ENCODE results near the gene ASXL3. TPM values are rescaled to one million over a fixed set of nuclear protein-coding genes. Genes with fewer than 3 reads are reported as not detected.

ASXL3 gene
- total and polyA plus RNA-seq, 2 donors from 2014 or later, result 0.71 to 10.4 TPM

- H3K36me3 ChIP-seq (ENCODE audit: control insufficient read depth in 2 of 3, insufficient read depth in 3 of 3, low read length in 3 of 3), result no peaks in the 10 kb centered on the region
- H3K27ac ChIP-seq (ENCODE audit: low read depth in 2 of 2, low read length in 2 of 2), result no peak overlapping the region
- no peak overlapping the region for H3K4me3 ChIP-seq (ENCODE audit: low read length in 3 of 3)
- H3K9me3 ChIP-seq (ENCODE audit: control insufficient read depth in 2 of 3, insufficient read depth in 1 of 3, low read length in 3 of 3), result no peaks in the 10 kb centered on the region
- FAIRE-seq (no peak), DNase-seq (no peak)
- no peaks in the 10 kb centered on the region for H3K4me1 ChIP-seq (ENCODE audit: control insufficient read depth in 2 of 3, insufficient read depth in 2 of 3, low read depth in 1 of 3, low read length in 3 of 3)
- H3K27me3 ChIP-seq (ENCODE audit: control insufficient read depth, insufficient read depth, low read length), result no peaks in the 10 kb centered on the region
- TF ChIP-seq, protein P1, sequence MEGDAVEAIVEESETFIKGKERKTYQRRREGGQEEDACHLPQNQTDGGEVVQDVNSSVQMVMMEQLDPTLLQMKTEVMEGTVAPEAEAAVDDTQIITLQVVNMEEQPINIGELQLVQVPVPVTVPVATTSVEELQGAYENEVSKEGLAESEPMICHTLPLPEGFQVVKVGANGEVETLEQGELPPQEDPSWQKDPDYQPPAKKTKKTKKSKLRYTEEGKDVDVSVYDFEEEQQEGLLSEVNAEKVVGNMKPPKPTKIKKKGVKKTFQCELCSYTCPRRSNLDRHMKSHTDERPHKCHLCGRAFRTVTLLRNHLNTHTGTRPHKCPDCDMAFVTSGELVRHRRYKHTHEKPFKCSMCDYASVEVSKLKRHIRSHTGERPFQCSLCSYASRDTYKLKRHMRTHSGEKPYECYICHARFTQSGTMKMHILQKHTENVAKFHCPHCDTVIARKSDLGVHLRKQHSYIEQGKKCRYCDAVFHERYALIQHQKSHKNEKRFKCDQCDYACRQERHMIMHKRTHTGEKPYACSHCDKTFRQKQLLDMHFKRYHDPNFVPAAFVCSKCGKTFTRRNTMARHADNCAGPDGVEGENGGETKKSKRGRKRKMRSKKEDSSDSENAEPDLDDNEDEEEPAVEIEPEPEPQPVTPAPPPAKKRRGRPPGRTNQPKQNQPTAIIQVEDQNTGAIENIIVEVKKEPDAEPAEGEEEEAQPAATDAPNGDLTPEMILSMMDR (IDR thresholded peaks at IDR 0.05; ENCODE audit: borderline replicate concordance, extremely low read depth, insufficient read depth), result no peak
- intact Hi-C loops (cut with DNase I), result no loop called here
- no peak overlapping the region for H3K9ac ChIP-seq (ENCODE audit: low read length in 3 of 3)
These were observed 118.5 kb downstream of the ASXL3 start for GRCh38 chr18:33696332-33697162.

- Histone ChIP-seq H3K9ac (ENCODE audit: low read length in 3 of 3) (no peak overlapping the region), H3K4me1 (ENCODE audit: control insufficient read depth in 2 of 3, insufficient read depth in 2 of 3, low read depth in 1 of 3, low read length in 3 of 3) (no peaks in the 10 kb centered on the region), H3K27me3 (ENCODE audit: control insufficient read depth, insufficient read depth, low read length) (no peaks in the 10 kb centered on the region), H3K9me3 (ENCODE audit: control insufficient read depth in 2 of 3, insufficient read depth in 1 of 3, low read length in 3 of 3) (no peaks in the 10 kb centered on the region), H3K27ac (ENCODE audit: low read depth in 2 of 2, low read length in 2 of 2) (no peak overlapping the region), H3K4me3 (ENCODE audit: low read length in 3 of 3) (no peak overlapping the region), H3K36me3 (ENCODE audit: control insufficient read depth in 2 of 3, insufficient read depth in 3 of 3, low read length in 3 of 3) (no peaks in the 10 kb centered on the region)
- FAIRE-seq (no peak), DNase-seq (no peak)
- TF ChIP-seq, protein P1 (IDR thresholded peaks at IDR 0.05; ENCODE audit: borderline replicate concordance, extremely low read depth, insufficient read depth), result no peak
- intact Hi-C loops (cut with DNase I), result no loop called here
These were observed 119.5 kb downstream of the ASXL3 start for GRCh38 chr18:33697498-33697897.

DNA sequence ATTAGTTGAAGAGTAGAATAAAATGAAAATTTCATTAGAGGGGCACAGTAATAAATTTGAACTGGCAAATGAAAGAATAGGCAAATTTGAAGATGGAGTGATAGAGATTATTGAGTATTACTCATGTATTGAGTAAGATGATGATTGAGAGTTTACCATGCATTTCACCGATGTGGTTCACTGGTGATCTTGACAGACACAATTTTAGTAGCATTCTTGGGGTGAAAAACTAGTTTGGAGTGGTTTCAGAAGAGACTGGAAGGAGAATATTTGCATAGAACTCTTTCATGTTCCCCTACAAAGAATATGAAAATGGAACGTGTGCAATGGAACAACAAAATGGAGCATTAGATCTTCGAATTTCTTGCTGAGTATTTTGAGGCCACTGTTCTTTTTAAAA is 121.4 kb downstream of the ASXL3 start:
- TF ChIP-seq, protein P1 (IDR thresholded peaks at IDR 0.05; ENCODE audit: borderline replicate concordance, extremely low read depth, insufficient read depth), result no peak
- Histone ChIP-seq H3K27ac (ENCODE audit: low read depth in 2 of 2, low read length in 2 of 2) (no peak overlapping the region), H3K4me1 (ENCODE audit: control insufficient read depth in 2 of 3, insufficient read depth in 2 of 3, low read depth in 1 of 3, low read length in 3 of 3) (no peaks in the 10 kb centered on the region), H3K9me3 (ENCODE audit: control insufficient read depth in 2 of 3, insufficient read depth in 1 of 3, low read length in 3 of 3) (no peaks in the 10 kb centered on the region), H3K36me3 (ENCODE audit: control insufficient read depth in 2 of 3, insufficient read depth in 3 of 3, low read length in 3 of 3) (no peaks in the 10 kb centered on the region), H3K4me3 (ENCODE audit: low read length in 3 of 3) (no peak overlapping the region), H3K27me3 (ENCODE audit: control insufficient read depth, insufficient read depth, low read length) (no peaks in the 10 kb centered on the region), H3K9ac (ENCODE audit: low read length in 3 of 3) (no peak overlapping the region)
- intact Hi-C loops (cut with DNase I), result no loop called here
- no peak for FAIRE-seq
- no peak for DNase-seq

Measured in kidney (tissue), 14 donors.